Hair follicular keratinocyte (primary cell): ENCODE results near the gene CTSL. TPM values are rescaled to one million over a fixed set of nuclear protein-coding genes. Genes with fewer than 3 reads are reported as not detected.

ENCODE experiments used
- total RNA-seq: library from RNA; depleted of rRNA; stranded (reverse); fragments of >200 nt; gene quantifications from 2 replicates; pipeline ENCODE4 v1.2.3, GENCODE V29; 2015

Gene CTSL
- 124 and 132 TPM in 2 replicates for total RNA-seq

DNA sequence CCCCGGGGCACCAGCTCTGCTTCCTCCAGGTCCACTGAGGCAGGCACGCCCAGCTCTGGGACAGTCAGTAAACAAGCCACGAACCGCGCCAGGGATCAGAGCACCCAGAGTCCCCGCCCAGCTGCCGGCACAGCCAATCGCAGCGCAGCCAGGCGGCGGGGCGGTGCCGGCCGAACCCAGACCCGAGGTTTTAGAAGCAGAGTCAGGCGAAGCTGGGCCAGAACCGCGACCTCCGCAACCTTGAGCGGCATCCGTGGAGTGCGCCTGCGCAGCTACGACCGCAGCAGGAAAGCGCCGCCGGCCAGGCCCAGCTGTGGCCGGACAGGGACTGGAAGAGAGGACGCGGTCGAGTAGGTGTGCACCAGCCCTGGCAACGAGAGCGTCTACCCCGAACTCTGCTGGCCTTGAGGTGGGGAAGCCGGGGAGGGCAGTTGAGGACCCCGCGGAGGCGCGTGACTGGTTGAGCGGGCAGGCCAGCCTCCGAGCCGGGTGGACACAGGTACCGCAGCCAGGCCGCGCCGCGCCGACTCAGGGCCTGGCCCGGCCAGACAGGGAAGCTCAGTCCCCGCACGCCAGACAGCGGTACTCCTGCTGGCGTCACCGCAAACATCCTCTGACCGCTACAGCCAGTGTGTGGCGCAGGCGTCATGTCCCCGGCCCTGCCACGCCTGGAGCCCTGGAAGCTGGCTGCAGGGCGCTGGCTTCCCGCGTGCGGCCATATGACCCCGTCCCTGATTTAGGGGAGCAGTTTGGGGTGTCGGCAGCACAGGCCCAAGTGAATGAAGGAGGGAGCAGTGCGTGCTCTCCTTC lies at the start of gene CTSL:
Gene CTSL, plus strand, starts transcription at position 220 of the 810 bp plus-strand sequence. CDS start 1,485 bp downstream, outside the sequence.

Other genes starting within 250 kb of the CTSL start
- 0.55 and 1.0 TPM in 2 replicates for gene DAPK1, start 228.3 kb upstream of the CTSL start, total RNA-seq
- gene SPATA31E1, start 156.8 kb downstream of the CTSL start, total RNA-seq: not detected in 2 replicates
- not detected in 2 replicates for gene SPATA31C1, start 191.8 kb downstream of the CTSL start, total RNA-seq
- 1.7 and 3.7 TPM in 2 replicates for gene CDK20, start 248.4 kb downstream of the CTSL start, total RNA-seq